Measurements from ENCODE around the gene ARHGAP44. TPM values are rescaled to one million over a fixed set of nuclear protein-coding genes. Genes with fewer than 3 reads are reported as not detected.

ARHGAP44 gene
- total and polyA plus RNA-seq, 2 donors (not counting 3 experiments of a cell fraction or from before 2014, with no cell fraction given), result 0.11 to 0.42 TPM

- Histone ChIP-seq H2AFZ (ENCODE audit: low read depth, low read length) (no peak overlapping the region), H3K36me3 (ENCODE audit: control insufficient read depth in 2 of 2, extremely low read depth in 1 of 2, insufficient read depth in 2 of 2, low read length in 2 of 2) (no peaks in the 10 kb centered on the region), H3K9me1 (replicated peaks; ENCODE audit: control insufficient read depth, extremely low read depth, insufficient read depth, low read length) (no peaks in the 10 kb centered on the region), H3K4me2 (ENCODE audit: insufficient read depth, low read length) (no peak overlapping the region), H3K79me2 (ENCODE audit: control insufficient read depth, insufficient read depth, low read length) (no peaks in the 10 kb centered on the region), H3K4me1 (ENCODE audit: control insufficient read depth, extremely low read depth, insufficient read depth, low read length) (no peaks in the 10 kb centered on the region), H3K4me3 (replicated peaks in 1 of 3; ENCODE audit: insufficient read depth in 1 of 3, low read depth in 1 of 3, low read length in 3 of 3) (no peak overlapping the region), H3K27ac (ENCODE audit: insufficient read depth, low read depth, low read length) (no peak overlapping the region), H4K20me1 (replicated peaks; ENCODE audit: control insufficient read depth, extremely low read depth, insufficient read depth, low read length) (no peaks in the 10 kb centered on the region), H3K9me3 (replicated peaks; ENCODE audit: control insufficient read depth, insufficient read depth, low read length) (no peaks in the 10 kb centered on the region), H3K27me3 (ENCODE audit: control insufficient read depth in 2 of 2, insufficient read depth in 2 of 2, low read length in 2 of 2) (no peaks in the 10 kb centered on the region), H3K9ac (replicated peaks; ENCODE audit: extremely low read depth, insufficient read depth, low read length) (no peak overlapping the region)
- DNase-seq (ENCODE audit: low read depth, low spot score) (no peak), FAIRE-seq (no peak)
- intact Hi-C loops (cut with micrococcal nuclease) (no loop called here), dilution Hi-C loops (cut with MboI; ENCODE audit: extremely low pct_ligation_motif_present, low sequenced_read_pairs) (loop anchor here (25.0 kb wide), 1 partner anchor 110 kb away; no protein-coding TSS in a partner anchor)
- CTCF ChIA-PET, result no interaction called here
- no TSS peak for BruUV-seq (replicated peaks)
- POLR2A ChIA-PET, result no interaction called here
- TF ChIP-seq JUN (IDR thresholded peaks at IDR 0.05; ENCODE audit: borderline replicate concordance, insufficient read depth, insufficient read length, low read depth) (no peak), POLR2A (IDR thresholded peaks at IDR 0.05; ENCODE audit: low read depth, low read length) (no peak), FOS (IDR thresholded peaks at IDR 0.05; ENCODE audit: borderline replicate concordance, insufficient read depth, low read length) (no peak), POLR2AphosphoS5 (IDR thresholded peaks at IDR 0.05; ENCODE audit: insufficient read depth, low read depth, low read length) (no peak), MAX (IDR thresholded peaks at IDR 0.05; ENCODE audit: insufficient read depth, insufficient read length) (no peak), GATA2 (IDR thresholded peaks at IDR 0.05; ENCODE audit: insufficient read depth, insufficient read length, low read depth, low read length) (no peak), EZH2 (IDR thresholded peaks at IDR 0.05; ENCODE audit: borderline replicate concordance, low read depth, low read length, severe bottlenecking) (no peak), MYC (IDR thresholded peaks at IDR 0.05; ENCODE audit: low read depth, low read length) (no peak)
- TF ChIP-seq, protein P1, sequence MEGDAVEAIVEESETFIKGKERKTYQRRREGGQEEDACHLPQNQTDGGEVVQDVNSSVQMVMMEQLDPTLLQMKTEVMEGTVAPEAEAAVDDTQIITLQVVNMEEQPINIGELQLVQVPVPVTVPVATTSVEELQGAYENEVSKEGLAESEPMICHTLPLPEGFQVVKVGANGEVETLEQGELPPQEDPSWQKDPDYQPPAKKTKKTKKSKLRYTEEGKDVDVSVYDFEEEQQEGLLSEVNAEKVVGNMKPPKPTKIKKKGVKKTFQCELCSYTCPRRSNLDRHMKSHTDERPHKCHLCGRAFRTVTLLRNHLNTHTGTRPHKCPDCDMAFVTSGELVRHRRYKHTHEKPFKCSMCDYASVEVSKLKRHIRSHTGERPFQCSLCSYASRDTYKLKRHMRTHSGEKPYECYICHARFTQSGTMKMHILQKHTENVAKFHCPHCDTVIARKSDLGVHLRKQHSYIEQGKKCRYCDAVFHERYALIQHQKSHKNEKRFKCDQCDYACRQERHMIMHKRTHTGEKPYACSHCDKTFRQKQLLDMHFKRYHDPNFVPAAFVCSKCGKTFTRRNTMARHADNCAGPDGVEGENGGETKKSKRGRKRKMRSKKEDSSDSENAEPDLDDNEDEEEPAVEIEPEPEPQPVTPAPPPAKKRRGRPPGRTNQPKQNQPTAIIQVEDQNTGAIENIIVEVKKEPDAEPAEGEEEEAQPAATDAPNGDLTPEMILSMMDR (IDR thresholded peaks at IDR 0.05; ENCODE audit: extremely low read depth in 1 of 2, insufficient read depth in 1 of 2, low read depth in 1 of 2, low read length in 2 of 2), result no peak
Observed at GRCh38 chr17:12851901-12852435, 62.7 kb downstream of the ARHGAP44 start.

Data from endothelial cell of umbilical vein (primary cell).